SK-N-SH (cell line): Measurements from ENCODE around the gene SMPD3.

ENCODE experiments used
- EZH2phosphoT487 ChIP-seq: fragments of 200-600 bp; sonication (generic); IDR thresholded peaks from 2 replicates; pipeline ENCODE4 v1.6.1; 2017; ENCODE audit warnings: low read depth, mixed run types, mild to moderate bottlenecking, antibody characterized with exemption, moderate library complexity, borderline replicate concordance
- RAD21 ChIP-seq: IDR thresholded peaks from 2 replicates; pipeline ENCODE4 v1.6.1; 2012; ENCODE audit warnings: mild to moderate bottlenecking, low read length
- TAF1 ChIP-seq: IDR thresholded peaks from 2 replicates; pipeline ENCODE4 v1.6.1; 2012; ENCODE audit warnings: low read depth, mild to moderate bottlenecking, low read length, moderate library complexity, borderline replicate concordance
- TF ChIP-seq, protein P1 (sequence below): fragments of 150-350 bp; IDR thresholded peaks from 2 replicates; pipeline ENCODE4 v1.6.1; 2016; ENCODE audit warnings: mild to moderate bottlenecking, low read depth, low read length
- TF ChIP-seq, protein P2 (sequence below): fragments of 200-600 bp; sonication (generic); IDR thresholded peaks from 2 replicates; pipeline ENCODE4 v1.6.1; 2017; ENCODE audit warnings: antibody characterized with exemption, mild to moderate bottlenecking, moderate library complexity
- TF ChIP-seq, protein P3 (sequence below): IDR thresholded peaks from 2 replicates; pipeline ENCODE4 v1.4.0; 2012; ENCODE audit warnings: low read depth
- TF ChIP-seq, protein P4 (sequence below): IDR thresholded peaks from 2 replicates; pipeline ENCODE4 v1.6.1; 2012; ENCODE audit warnings: mild to moderate bottlenecking, low read depth, low read length, moderate library complexity

DNA sequence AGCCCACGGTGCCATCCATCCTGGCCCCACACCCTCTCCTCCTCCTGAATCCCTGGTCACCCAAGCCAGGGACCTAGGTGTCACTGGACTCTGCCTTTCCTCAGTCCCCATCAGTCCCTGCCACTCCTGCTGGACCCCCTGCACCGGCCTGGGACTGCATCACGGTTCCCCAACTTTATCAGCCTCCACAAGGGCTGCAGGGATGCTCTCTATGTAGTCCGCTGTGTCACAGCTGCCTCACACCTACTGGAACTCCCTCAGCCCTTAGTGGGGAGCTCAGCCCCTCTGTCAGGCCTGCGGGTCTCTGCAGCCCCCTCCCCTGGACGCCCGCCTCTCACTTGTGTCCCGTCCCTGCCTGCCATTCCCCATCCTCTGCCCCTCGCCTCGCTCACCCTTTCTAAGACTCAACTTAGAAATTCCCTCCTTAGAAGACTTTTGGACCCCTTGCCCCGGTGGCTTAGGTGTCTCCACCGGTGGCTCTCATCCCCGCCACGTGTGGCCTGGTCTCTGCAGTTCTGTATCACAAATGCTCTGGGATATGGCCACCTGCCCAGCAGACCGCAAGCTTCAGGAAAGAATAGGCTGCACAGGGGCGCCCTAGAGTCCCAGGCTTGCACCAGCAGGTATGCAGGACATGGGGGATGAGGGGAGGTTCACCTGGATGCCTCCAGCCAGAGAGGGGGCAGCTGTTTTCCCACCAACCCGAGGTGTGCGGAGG is 74.6 kb downstream of the SMPD3 start:
- TF ChIP-seq EZH2phosphoT487 (no peak), TAF1 (no peak), RAD21 (no peak)
- TF ChIP-seq, protein P1, sequence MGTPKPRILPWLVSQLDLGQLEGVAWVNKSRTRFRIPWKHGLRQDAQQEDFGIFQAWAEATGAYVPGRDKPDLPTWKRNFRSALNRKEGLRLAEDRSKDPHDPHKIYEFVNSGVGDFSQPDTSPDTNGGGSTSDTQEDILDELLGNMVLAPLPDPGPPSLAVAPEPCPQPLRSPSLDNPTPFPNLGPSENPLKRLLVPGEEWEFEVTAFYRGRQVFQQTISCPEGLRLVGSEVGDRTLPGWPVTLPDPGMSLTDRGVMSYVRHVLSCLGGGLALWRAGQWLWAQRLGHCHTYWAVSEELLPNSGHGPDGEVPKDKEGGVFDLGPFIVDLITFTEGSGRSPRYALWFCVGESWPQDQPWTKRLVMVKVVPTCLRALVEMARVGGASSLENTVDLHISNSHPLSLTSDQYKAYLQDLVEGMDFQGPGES = no peak
- TF ChIP-seq, protein P2, sequence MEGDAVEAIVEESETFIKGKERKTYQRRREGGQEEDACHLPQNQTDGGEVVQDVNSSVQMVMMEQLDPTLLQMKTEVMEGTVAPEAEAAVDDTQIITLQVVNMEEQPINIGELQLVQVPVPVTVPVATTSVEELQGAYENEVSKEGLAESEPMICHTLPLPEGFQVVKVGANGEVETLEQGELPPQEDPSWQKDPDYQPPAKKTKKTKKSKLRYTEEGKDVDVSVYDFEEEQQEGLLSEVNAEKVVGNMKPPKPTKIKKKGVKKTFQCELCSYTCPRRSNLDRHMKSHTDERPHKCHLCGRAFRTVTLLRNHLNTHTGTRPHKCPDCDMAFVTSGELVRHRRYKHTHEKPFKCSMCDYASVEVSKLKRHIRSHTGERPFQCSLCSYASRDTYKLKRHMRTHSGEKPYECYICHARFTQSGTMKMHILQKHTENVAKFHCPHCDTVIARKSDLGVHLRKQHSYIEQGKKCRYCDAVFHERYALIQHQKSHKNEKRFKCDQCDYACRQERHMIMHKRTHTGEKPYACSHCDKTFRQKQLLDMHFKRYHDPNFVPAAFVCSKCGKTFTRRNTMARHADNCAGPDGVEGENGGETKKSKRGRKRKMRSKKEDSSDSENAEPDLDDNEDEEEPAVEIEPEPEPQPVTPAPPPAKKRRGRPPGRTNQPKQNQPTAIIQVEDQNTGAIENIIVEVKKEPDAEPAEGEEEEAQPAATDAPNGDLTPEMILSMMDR = no peak
- TF ChIP-seq, protein P3, sequence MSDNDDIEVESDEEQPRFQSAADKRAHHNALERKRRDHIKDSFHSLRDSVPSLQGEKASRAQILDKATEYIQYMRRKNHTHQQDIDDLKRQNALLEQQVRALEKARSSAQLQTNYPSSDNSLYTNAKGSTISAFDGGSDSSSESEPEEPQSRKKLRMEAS = no peak
- TF ChIP-seq, protein P4, sequence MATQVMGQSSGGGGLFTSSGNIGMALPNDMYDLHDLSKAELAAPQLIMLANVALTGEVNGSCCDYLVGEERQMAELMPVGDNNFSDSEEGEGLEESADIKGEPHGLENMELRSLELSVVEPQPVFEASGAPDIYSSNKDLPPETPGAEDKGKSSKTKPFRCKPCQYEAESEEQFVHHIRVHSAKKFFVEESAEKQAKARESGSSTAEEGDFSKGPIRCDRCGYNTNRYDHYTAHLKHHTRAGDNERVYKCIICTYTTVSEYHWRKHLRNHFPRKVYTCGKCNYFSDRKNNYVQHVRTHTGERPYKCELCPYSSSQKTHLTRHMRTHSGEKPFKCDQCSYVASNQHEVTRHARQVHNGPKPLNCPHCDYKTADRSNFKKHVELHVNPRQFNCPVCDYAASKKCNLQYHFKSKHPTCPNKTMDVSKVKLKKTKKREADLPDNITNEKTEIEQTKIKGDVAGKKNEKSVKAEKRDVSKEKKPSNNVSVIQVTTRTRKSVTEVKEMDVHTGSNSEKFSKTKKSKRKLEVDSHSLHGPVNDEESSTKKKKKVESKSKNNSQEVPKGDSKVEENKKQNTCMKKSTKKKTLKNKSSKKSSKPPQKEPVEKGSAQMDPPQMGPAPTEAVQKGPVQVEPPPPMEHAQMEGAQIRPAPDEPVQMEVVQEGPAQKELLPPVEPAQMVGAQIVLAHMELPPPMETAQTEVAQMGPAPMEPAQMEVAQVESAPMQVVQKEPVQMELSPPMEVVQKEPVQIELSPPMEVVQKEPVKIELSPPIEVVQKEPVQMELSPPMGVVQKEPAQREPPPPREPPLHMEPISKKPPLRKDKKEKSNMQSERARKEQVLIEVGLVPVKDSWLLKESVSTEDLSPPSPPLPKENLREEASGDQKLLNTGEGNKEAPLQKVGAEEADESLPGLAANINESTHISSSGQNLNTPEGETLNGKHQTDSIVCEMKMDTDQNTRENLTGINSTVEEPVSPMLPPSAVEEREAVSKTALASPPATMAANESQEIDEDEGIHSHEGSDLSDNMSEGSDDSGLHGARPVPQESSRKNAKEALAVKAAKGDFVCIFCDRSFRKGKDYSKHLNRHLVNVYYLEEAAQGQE = no peak
